Activated CD8-positive, alpha-beta memory T cell treated with anti-CD3 and anti-CD28 coated beads for 4 hours (primary cell): ENCODE results near the gene SYNJ2.
"Not testable (repeated sequence)": the region's sequence is repeated elsewhere in the genome, so short reads cannot be mapped to it uniquely, and the experiment has no call there.

ENCODE experiments used
- DNase-seq, 2 donors: peaks; one replicate each; pipeline ENCODE4 v3.0.0-alpha.2; 2020; ENCODE audit warnings: low read depth in 2 of 2

The SYNJ2 gene

GRCh38 chr6:157956171-157956730 is 25.4 kb upstream of the SYNJ2 start:
- no peak for DNase-seq

- DNase-seq: no peak
These were observed 22.0 kb upstream of the SYNJ2 start for GRCh38 chr6:157959451-157960227.

GRCh38 chr6:157961153-157961831 is 20.4 kb upstream of the SYNJ2 start:
- no peak for DNase-seq

- no peak for DNase-seq
These were observed 19.7 kb upstream of the SYNJ2 start for GRCh38 chr6:157961832-157962575.

GRCh38 chr6:157962601-157963302 is 18.9 kb upstream of the SYNJ2 start:
- no peak for DNase-seq

GRCh38 chr6:157964100-157964499 is 17.6 kb upstream of the SYNJ2 start:
- DNase-seq: no peak

GRCh38 chr6:157965387-157965786 is 16.3 kb upstream of the SYNJ2 start:
- no peak for DNase-seq

GRCh38 chr6:157966589-157966977 is 15.1 kb upstream of the SYNJ2 start:
- no peak for DNase-seq

- DNase-seq: no peak
These were observed 14.6 kb upstream of the SYNJ2 start for GRCh38 chr6:157967020-157967419.

- no peak for DNase-seq
These were observed 14.2 kb upstream of the SYNJ2 start for GRCh38 chr6:157967486-157967885.

GRCh38 chr6:157972177-157972576 is 9.5 kb upstream of the SYNJ2 start:
- DNase-seq: not testable (repeated sequence)

GRCh38 chr6:157974341-157974894 is 7.2 kb upstream of the SYNJ2 start:
- no peak for DNase-seq

- no peak for DNase-seq
These were observed 6.7 kb upstream of the SYNJ2 start for GRCh38 chr6:157974967-157975366.

GRCh38 chr6:157975456-157975855 is 6.2 kb upstream of the SYNJ2 start:
- no peak for DNase-seq

- no peak for DNase-seq
These were observed 5.1 kb upstream of the SYNJ2 start for GRCh38 chr6:157976345-157977175.

- no peak for DNase-seq
These were observed 4.4 kb upstream of the SYNJ2 start for GRCh38 chr6:157977176-157977804.

GRCh38 chr6:157978021-157978783 is 3.5 kb upstream of the SYNJ2 start:
- no peak for DNase-seq

- no peak for DNase-seq
These were observed 1.2 kb upstream of the SYNJ2 start for GRCh38 chr6:157980288-157981131.

- no peak for DNase-seq
These were observed 600 bp upstream of the SYNJ2 start for GRCh38 chr6:157981132-157981394.
